GM12872 (cell line): ENCODE data around the gene LITAF.

Experiments used
- CTCF ChIP-seq: IDR thresholded peaks from 3 replicates; pipeline ENCODE4 v1.5.1; 2011; ENCODE audit warnings: low read depth, mild to moderate bottlenecking, low read length, moderate library complexity; ENCODE audit not compliant: insufficient read depth

LITAF gene

GRCh38 chr16:11603331-11603750, 16.6 kb upstream of the LITAF start:
- no peak for TF ChIP-seq CTCF

- TF ChIP-seq CTCF: no peak
Measured at GRCh38 chr16:11602321-11602720, 15.6 kb upstream of the LITAF start.

- no peak for TF ChIP-seq CTCF
Measured at GRCh38 chr16:11601911-11602310, 15.2 kb upstream of the LITAF start.

- no peak for TF ChIP-seq CTCF
Measured at GRCh38 chr16:11601425-11601824, 14.7 kb upstream of the LITAF start.

- no peak for TF ChIP-seq CTCF
Measured at GRCh38 chr16:11599579-11599978, 12.9 kb upstream of the LITAF start.

GRCh38 chr16:11597235-11598095, 10.7 kb upstream of the LITAF start:
- no peak for TF ChIP-seq CTCF

- no peak for TF ChIP-seq CTCF
Measured at GRCh38 chr16:11596572-11597226, 10.0 kb upstream of the LITAF start.
